Small intestine (tissue), 16 donors: Measurements from ENCODE around the gene CMTM5. TPM values are rescaled to one million over a fixed set of nuclear protein-coding genes. Genes with fewer than 3 reads are reported as not detected.

Source experiments
- DNase-seq, 2 donors: peaks; one replicate each; pipeline versions ENCODE4 v3.0.0 to v3.0.0-alpha.2; 2013
- FAIRE-seq: peaks from 2 replicates; lab custom pipeline; 2012; peaks lifted over from hg19 to GRCh38; lab: Jason Lieb, UNC
- H3K27ac ChIP-seq, 3 donors: one replicate each; pipeline ENCODE4 v1.5.1; 2013; ENCODE audit warnings: low read length in 2 of 3, mild to moderate bottlenecking in 2 of 3, control low read depth in 1 of 3, inconsistent platforms in 1 of 3, low read depth in 1 of 3, moderate library complexity in 1 of 3
- H3K27me3 ChIP-seq, 3 donors: one replicate each; pipeline ENCODE4 v1.6.1; 2013; ENCODE audit warnings: low read length in 3 of 3, inconsistent platforms in 1 of 3; ENCODE audit not compliant: control insufficient read depth in 3 of 3, insufficient read depth in 3 of 3
- H3K36me3 ChIP-seq, 3 donors: one replicate each; pipeline ENCODE4 v1.6.1; 2013; ENCODE audit warnings: low read length in 3 of 3, inconsistent platforms in 1 of 3, low read depth in 1 of 3, mild to moderate bottlenecking in 1 of 3, moderate library complexity in 1 of 3; ENCODE audit not compliant: control insufficient read depth in 3 of 3, insufficient read depth in 2 of 3
- H3K4me1 ChIP-seq, 3 donors: one replicate each; pipeline ENCODE4 v1.6.1; 2013; ENCODE audit warnings: low read length in 2 of 3, inconsistent platforms in 1 of 3, low read depth in 1 of 3, mild to moderate bottlenecking in 1 of 3, moderate library complexity in 1 of 3; ENCODE audit not compliant: control insufficient read depth in 3 of 3, insufficient read depth in 2 of 3
- H3K4me3 ChIP-seq, 3 donors: one replicate each; pipeline ENCODE4 v1.5.1; 2013; ENCODE audit warnings: low read length in 3 of 3, control low read depth in 1 of 3, inconsistent platforms in 1 of 3, low read depth in 1 of 3, mild to moderate bottlenecking in 1 of 3, moderate library complexity in 1 of 3
- H3K9me3 ChIP-seq, 2 donors: one replicate each; pipeline ENCODE4 v1.6.1; 2013; ENCODE audit warnings: low read depth in 1 of 2, low read length in 1 of 2; ENCODE audit not compliant: control insufficient read depth in 2 of 2, insufficient read depth in 1 of 2
- WGBS, 3 donors: extraction: QIAGEN DNeasy Blood & Tissue Kit; methylation state at CpG; one replicate each; pipeline ENCODE4 v1.1.7; 2013; 5-methylcytosine and 5-hydroxymethylcytosine counted together
- long read RNA-seq, 10 donors: transcript quantifications; one replicate each; lab custom pipeline, GENCODE V29; 2026
- polyA plus RNA-seq, 4 donors: library from polyadenylated mRNA; stranded (reverse) in 3 of 4; unstranded in 1 of 4; fragments of 200-250 nt in 3 of 4; fragments of 120-200 nt in 1 of 4; gene quantifications; one replicate each; pipeline versions ENCODE4 v1.2.1 to v1.2.3, GENCODE V29; 2013
- donor health status: healthy with polysubstance abuse.
- donor health status: control.
- donor health status: control.
- donor health status: Bipolar disorder and iron deficiency.
- donor health status: healthy.

The CMTM5 gene, protein sequence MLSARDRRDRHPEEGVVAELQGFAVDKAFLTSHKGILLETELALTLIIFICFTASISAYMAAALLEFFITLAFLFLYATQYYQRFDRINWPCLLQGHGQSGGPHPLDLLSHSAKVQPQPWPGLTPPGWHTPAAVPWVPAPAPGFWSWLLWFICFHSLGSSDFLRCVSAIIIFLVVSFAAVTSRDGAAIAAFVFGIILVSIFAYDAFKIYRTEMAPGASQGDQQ
- under 1 TPM in 2 of 4 donors, not detected in 2; 0.61 to 0.97 TPM for polyA plus RNA-seq
- long read RNA-seq, donor 1, result 0 reads
- long read RNA-seq, donor 2, result 0 reads
- long read RNA-seq, donor 3, partial matches to known transcripts, result 0 of 3 reads
- long read RNA-seq, donor 3, other reads (novel, unspliced or antisense), result 0 of 3 reads
- long read RNA-seq, donor 4, result 0 reads
- long read RNA-seq, donor 5, result 0 reads
- long read RNA-seq, donor 6, result 0 reads
- long read RNA-seq, donor 7, result 0 reads
- long read RNA-seq, donor 8, result 0 reads
- long read RNA-seq, donor 9, partial matches to known transcripts, result 0 of 1 reads
- long read RNA-seq, donor 9, other reads (novel, unspliced or antisense), result 0 of 1 reads
- long read RNA-seq, donor 10, partial matches to known transcripts, result 0 of 6 reads
- long read RNA-seq, donor 10, other reads (novel, unspliced or antisense), result 0 of 6 reads

DNA sequence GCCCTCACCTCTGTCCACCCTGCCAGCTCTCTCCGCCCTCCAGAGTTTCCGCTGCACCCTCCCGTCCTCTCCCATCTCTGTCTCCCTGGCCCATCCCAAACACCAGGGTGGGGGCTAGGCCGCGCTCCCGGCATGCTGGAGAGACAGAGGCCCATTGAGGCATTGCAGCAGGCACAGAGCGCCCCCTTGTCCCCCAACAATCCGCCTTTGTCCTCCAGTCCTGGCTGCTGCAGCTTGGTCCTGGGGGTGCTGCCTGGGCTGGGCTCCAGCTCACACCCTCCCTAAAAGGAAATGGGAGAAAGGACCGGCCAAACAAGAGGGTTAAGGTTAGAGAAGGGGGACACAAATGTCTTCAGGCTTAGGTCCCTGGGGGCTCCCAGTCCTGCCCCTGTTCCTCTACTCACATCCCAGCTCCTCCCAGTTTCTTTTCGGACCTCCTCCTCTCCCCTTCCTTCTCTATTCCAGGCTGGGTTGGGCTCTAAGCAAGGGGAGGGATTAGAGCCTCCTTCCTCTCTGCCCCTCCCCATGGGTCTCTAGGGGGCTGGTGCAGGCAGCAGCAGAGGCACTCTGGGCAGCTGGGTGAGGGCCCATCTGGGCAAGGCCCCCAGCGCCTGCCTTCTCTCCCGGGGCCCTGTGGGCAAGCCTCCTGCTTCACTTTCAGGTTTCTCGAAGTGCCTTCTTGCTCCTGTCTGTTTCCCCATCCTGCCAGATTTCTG lies at the start of gene CMTM5:
Gene CMTM5 (plus strand): TSS at position 565 of the 716 bp plus-strand sequence. CDS start 206 bp downstream, outside the sequence.
- no peaks in the 10 kb centered on the region for H3K9me3 ChIP-seq
- H3K27ac ChIP-seq, result no peak within 1 kb of the TSS

DNA sequence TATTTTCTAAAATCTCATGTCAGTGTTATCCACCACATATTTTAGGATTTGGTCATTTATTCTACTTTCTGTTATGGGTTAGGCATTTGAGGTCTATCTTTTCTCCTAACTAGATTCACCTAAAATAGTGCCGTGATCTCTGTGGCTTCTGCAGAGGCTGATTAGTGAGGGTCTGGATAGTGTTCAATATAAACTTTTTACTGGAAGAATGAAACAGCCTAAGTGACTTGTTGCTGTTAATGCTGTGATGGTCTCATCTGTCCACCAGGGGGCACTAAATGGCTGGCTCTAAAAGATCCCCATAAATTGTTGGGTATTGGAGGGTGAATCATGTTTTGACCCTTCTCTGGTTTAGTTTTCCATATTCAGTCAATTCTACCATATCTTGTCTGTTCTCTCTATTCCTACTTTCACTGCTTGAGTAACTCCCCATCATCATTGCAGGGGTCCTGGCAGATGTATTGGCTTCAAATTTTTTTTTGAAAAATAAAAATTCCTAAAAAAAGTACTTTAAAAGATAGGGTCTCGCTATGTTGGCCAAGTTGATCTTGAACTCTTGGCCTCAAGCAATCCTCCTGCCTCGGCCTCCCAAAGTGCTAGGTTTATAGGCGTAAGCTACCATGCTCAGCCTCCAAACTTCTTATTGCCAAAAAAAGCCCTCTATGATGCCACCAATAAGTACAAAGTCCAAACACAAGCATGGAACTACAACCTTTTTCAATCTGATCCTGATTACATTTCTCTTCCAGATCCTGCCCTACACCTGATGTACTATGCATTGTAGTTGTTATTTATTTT lies 48.7 kb upstream of the CMTM5 start:
- H3K4me3 ChIP-seq, result no peak overlapping the region
- 27 to 45% (median 36%) methylated on average over 4 of the region's 4 CpGs for whole genome bisulfite sequencing, 3 donors
- H3K36me3 ChIP-seq, result peaks cover 11 to 19% (median 14%) of the 10 kb centered on the region in 3 donors
- FAIRE-seq (no peak), DNase-seq (peak; percentile 80 to 83)
- H3K4me1 ChIP-seq, result peaks cover 0 to 2% (median 0%) of the 10 kb centered on the region in 3 donors
- no peak overlapping the region for H3K27ac ChIP-seq
- no peaks in the 10 kb centered on the region for H3K9me3 ChIP-seq
- no peaks in the 10 kb centered on the region for H3K27me3 ChIP-seq

More for the DNA sequence above, at the start of gene CMTM5:
- Histone ChIP-seq H3K36me3 (no peaks in the 10 kb centered on the region), H3K4me1 (peaks cover 0 to 5% (median 3%) of the 10 kb centered on the region in 3 donors), H3K4me3 (no peak within 1 kb of the TSS), H3K27me3 (peaks cover 0 to 4% (median 0%) of the 10 kb centered on the region in 3 donors)
- no peak for FAIRE-seq
- DNase-seq, result no peak
- WGBS, 3 donors, result 63 to 79% (median 76%) methylated on average over 13 of the region's 13 CpGs

DNA sequence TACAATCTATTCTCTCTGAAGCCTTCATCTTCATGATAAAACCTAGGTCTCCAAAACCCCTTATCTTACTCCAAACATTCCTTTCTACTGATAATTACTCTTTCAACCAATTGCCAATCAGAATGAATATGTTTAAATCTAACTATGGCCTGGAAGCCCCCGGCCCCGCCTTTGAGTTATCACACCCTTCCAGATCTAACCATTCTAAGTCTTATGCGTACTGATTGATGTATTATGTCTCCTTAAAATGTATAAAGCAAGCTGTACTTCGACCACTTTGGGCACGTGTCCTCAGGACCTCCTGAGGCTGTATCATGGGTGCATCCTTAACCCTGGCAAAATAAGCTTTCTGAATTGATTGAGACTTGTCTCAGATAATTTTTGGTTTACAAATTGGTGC lies 41.2 kb upstream of the CMTM5 start:
- Histone ChIP-seq H3K27ac (no peak overlapping the region), H3K36me3 (no peaks in the 10 kb centered on the region), H3K27me3 (peaks cover 0 to 6% (median 0%) of the 10 kb centered on the region in 3 donors), H3K4me3 (no peak overlapping the region), H3K9me3 (peaks cover 0 to 6% of the 10 kb centered on the region in 2 donors), H3K4me1 (no peaks in the 10 kb centered on the region)
- 82 to 84% (median 83%) methylated on average over 5 of the region's 5 CpGs for WGBS, 3 donors
- FAIRE-seq (no peak), DNase-seq (no peak)

DNA sequence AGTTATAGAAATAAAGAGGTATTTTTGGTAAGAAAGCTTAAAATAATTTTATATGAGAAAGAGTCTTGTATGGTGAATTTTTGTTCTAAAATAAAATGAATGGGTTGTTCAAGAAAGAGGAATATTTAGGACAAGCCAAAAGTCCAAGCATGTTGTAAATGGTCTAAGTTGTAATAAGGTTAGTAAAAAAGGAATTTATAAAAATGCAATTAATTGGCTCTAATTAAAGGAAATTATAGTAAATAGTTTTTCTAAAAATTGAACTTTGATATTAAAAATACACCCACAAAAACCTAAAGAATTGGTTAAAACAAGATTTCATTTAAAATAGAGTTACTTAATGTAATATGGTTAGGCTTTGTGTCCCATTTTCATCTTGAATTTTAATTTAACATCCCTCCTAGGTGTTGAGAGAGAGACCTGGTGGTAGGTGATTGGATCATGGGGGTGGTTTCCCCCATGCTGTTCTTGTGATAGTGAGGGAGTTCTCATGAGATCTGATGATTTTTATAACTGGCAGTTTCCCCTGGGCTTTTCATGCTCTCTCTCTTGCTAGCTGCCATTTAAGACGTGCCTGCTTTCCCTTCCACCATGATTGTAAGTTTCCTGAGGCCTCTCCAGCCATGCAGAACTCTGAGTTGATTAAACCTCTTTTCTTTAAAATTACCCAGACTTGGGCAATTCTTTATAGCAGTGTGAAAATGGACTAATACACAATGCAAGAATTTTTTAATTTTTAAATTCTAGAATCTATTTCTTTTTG lies 37.2 kb upstream of the CMTM5 start:
- 84 to 92% (median 87%) methylated on average over 1 of the region's 1 CpG for WGBS, 3 donors
- H3K4me3 ChIP-seq, result no peak overlapping the region
- H3K27ac ChIP-seq, result no peak overlapping the region
- peaks cover 0 to 7% (median 0%) of the 10 kb centered on the region in 3 donors for H3K27me3 ChIP-seq
- no peaks in the 10 kb centered on the region for H3K36me3 ChIP-seq
- DNase-seq (no peak), FAIRE-seq (no peak)
- peaks cover 0 to 6% of the 10 kb centered on the region in 2 donors for H3K9me3 ChIP-seq
- H3K4me1 ChIP-seq, result no peaks in the 10 kb centered on the region

DNA sequence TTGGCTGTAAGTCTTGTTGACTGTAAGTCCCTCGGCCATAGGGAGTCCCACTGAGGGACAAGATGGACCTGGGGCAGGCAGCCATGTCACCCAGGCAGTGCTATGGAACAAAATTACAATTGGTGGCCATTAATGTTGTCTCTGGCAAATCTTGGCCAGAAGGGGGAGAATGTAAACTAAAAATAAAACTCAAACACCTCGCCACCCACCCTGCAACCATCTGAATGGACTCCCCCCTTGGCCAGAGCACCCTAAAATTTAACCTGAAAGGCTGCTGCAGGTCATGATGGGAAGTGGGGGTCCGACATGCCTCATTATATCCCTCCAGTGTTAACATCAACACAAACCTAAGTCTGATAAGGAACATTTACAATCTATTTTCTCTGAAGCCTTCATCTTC lies 32.4 kb upstream of the CMTM5 start:
- Histone ChIP-seq H3K4me1 (no peaks in the 10 kb centered on the region), H3K36me3 (peaks cover 0 to 21% (median 0%) of the 10 kb centered on the region in 3 donors), H3K27me3 (peaks cover 0 to 3% (median 0%) of the 10 kb centered on the region in 3 donors), H3K4me3 (no peak overlapping the region), H3K9me3 (peaks cover 0 to 3% of the 10 kb centered on the region in 2 donors), H3K27ac (no peak overlapping the region)
- WGBS, 3 donors, result 53 to 57% (median 53%) methylated on average over 3 of the region's 3 CpGs
- no peak for FAIRE-seq
- no peak for DNase-seq

DNA sequence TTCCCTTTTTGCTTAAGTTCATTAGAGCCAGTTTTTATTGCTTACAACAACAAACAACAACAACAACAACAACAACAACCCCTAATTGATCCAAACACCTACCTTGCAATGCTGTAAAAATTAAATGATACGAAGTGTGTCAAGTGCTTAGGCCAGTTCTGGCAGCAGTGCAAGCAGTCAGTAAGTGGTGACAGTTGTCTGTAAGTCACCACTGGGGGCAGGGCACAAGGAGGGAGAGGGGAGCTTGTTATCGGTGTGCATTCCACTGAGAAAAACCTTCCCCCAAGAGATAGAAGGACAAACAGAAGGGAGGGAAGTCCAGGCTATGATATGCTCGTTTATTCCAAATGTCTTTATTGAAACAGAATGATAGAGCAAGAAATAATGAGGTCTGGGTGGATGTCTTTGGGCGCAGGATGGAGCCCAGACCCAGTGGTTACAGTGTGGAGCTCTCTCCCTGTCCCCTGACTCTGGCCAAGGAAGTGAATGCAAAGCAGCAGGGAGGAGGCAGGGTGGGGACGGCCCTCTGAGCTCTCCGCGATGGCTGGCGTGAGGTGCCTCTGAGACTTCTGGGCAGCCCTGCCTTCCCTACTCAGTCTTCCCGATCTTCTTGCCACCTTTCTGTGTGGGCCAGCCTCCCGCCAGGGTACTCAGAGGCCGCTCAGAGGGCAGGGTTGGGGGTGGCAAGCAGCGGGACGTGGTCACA lies 30.7 kb upstream of the CMTM5 start:
- no peak for DNase-seq
- Histone ChIP-seq H3K4me1 (no peaks in the 10 kb centered on the region), H3K36me3 (peaks cover 0 to 21% (median 0%) of the 10 kb centered on the region in 3 donors), H3K9me3 (no peaks in the 10 kb centered on the region), H3K27ac (no peak overlapping the region), H3K4me3 (no peak overlapping the region), H3K27me3 (peaks cover 0 to 8% (median 0%) of the 10 kb centered on the region in 3 donors)
- WGBS, 3 donors, result 77 to 82% (median 81%) methylated on average over 13 of the region's 13 CpGs
- FAIRE-seq, result no peak
